Mucosa of rectum (tissue), 2 donors: Measurements from ENCODE around the gene OLFML3.

Experiments
- H3K27ac ChIP-seq, 2 donors: one replicate each; pipeline ENCODE4 v1.7.0; 2013; ENCODE audit warnings: inconsistent platforms in 2 of 2, low read depth in 2 of 2, low read length in 2 of 2
- H3K27me3 ChIP-seq, 2 donors: one replicate each; pipeline ENCODE4 v1.7.0; 2013; ENCODE audit warnings: low read length in 2 of 2; ENCODE audit not compliant: control insufficient read depth in 2 of 2, insufficient read depth in 2 of 2
- H3K36me3 ChIP-seq, 2 donors: one replicate each; pipeline ENCODE4 v1.7.0; 2013; ENCODE audit warnings: low read length in 2 of 2; ENCODE audit not compliant: control insufficient read depth in 2 of 2, insufficient read depth in 2 of 2
- H3K4me1 ChIP-seq, 2 donors: one replicate each; pipeline ENCODE4 v1.7.0; 2013; ENCODE audit warnings: low read length in 2 of 2, mild to moderate bottlenecking in 1 of 2; ENCODE audit not compliant: control insufficient read depth in 2 of 2, insufficient read depth in 2 of 2
- H3K4me3 ChIP-seq, 2 donors: one replicate each; pipeline ENCODE4 v1.7.0; 2013; ENCODE audit warnings: low read length in 2 of 2
- H3K9ac ChIP-seq, 2 donors: one replicate each; pipeline ENCODE4 v1.7.0; 2013; ENCODE audit warnings: low read length in 2 of 2, low read depth in 1 of 2, mild to moderate bottlenecking in 1 of 2
- H3K9me3 ChIP-seq, 2 donors: one replicate each; pipeline ENCODE4 v1.7.0; 2013; ENCODE audit warnings: low read length in 2 of 2; ENCODE audit not compliant: control insufficient read depth in 2 of 2
- donor health status: healthy.
- donor health status: Normal muscosa, but diverticular disease.

OLFML3 gene

DNA sequence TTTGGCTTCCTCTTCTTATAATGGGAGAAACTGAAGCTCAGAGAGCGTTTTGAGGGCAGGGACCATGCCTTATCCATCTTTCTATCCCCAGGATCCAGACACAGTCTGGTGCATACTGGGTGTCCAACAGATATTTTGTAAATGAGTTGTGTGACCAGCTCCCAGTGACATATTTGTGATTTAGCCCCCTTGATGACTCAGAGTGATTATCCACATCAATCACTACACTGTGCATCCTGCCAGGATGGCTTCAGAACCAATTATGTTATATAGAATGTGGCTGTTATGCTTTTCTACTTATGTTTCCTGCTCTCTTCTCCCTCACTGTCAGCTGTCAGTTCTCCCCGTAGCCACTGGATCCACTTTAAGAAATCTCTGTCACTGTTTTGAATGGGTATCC, 11.3 kb downstream of the OLFML3 start:
- peaks cover 0 to 5% of the 10 kb centered on the region in 2 donors for H3K9me3 ChIP-seq
- no peak overlapping the region for H3K27ac ChIP-seq

DNA sequence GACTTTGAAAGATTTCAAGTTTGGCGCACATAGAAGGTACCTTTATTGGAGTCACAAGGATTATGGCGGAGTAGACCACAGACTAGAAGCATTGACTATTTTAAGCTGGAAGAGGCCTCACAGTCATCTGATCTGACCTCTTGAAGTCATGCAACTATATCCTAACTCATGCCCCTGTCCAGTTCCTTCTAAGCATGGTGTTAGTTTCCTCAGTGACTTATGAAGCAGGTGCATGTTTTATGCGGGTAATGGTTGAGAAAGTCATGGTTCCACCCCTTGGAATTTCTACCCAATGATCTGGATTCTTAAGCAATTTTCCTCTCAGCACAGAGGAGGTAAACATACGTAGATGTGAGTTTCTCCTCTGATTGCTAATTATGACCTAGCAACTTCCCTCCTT, 11.7 kb downstream of the OLFML3 start:
- Histone ChIP-seq H3K9ac (no peak overlapping the region), H3K27me3 (no peaks in the 10 kb centered on the region), H3K27ac (no peak overlapping the region), H3K36me3 (no peaks in the 10 kb centered on the region), H3K4me3 (no peak overlapping the region), H3K9me3 (peaks cover 0 to 6% of the 10 kb centered on the region in 2 donors), H3K4me1 (no peaks in the 10 kb centered on the region)

More for the DNA sequence above, 11.3 kb downstream of the OLFML3 start:
- no peak overlapping the region for H3K9ac ChIP-seq
- no peaks in the 10 kb centered on the region for H3K27me3 ChIP-seq
- H3K4me3 ChIP-seq = no peak overlapping the region
- H3K36me3 ChIP-seq = no peaks in the 10 kb centered on the region
- no peaks in the 10 kb centered on the region for H3K4me1 ChIP-seq

DNA sequence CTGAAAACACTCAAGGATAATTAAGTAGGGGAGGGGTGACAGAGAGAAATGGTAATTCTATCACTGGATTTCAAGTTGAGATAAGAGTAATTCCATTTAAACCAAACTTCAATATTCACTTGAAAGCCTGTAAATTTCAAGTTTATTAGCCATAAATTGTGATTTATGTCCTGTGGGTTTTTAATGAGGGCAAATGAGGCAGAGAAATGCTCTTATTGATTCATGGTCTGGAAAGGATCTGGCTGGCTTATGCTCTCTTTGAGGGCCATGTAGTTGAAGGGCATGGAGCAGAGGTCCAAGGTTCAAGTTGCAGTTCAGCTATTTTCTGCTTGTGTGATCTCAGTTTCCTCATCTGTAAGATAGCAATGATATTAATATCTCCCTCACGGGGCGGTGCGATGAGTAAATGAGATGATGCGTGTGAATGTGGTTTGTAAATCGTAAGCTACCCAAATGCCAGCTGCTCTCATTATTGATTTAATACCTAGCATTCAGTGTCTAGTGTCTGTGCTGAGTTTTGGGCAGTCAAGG, 12.3 kb downstream of the OLFML3 start:
- no peak overlapping the region for H3K9ac ChIP-seq
- no peaks in the 10 kb centered on the region for H3K36me3 ChIP-seq
- H3K4me1 ChIP-seq = no peaks in the 10 kb centered on the region
- no peaks in the 10 kb centered on the region for H3K27me3 ChIP-seq
- no peak overlapping the region for H3K4me3 ChIP-seq
- H3K27ac ChIP-seq = no peak overlapping the region
- H3K9me3 ChIP-seq = peaks cover 0 to 6% of the 10 kb centered on the region in 2 donors

DNA sequence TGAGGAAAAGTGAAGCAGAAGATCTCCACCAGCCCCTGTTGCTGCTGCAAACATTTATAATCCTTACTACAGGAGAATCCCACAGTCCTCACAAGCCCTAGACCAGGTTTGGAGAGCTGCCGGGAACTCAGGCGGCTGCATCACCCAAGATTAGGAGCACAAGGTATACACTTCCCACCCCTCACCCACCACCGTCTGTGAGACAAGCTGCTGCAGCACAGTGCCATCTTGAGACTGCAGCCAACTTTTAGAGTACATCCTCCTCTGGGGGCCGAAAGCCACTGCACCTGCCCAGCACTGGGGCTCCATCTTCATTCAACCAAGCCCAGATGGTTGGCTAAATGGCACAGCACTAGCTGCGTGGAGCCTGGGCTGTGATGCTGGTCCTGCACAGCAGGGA, 13.8 kb downstream of the OLFML3 start:
- Histone ChIP-seq H3K4me1 (no peaks in the 10 kb centered on the region), H3K27ac (no peak overlapping the region), H3K9ac (no peak overlapping the region)

DNA sequence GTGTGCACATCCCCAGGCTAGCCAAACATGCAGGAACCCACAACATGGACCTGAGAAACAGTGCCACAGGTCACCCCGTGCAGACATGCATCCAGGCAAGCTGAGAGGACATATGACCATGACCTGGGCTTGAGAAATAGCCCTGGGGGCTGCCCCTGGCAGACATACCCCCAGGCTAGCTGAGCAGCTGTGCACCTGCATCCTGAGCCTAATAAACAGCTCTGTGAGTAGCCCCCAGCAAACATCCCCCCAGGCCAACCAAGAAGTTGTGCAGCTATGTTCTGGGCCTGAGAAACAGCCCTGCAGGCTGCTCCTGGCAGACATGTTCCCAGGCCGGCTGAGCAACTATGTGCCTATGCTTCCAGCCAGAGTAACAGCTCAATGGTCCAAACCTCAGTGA, 14.5 kb downstream of the OLFML3 start:
- Histone ChIP-seq H3K4me1 (no peaks in the 10 kb centered on the region), H3K4me3 (no peak overlapping the region), H3K27me3 (no peaks in the 10 kb centered on the region), H3K27ac (no peak overlapping the region), H3K9me3 (peaks cover 0 to 6% of the 10 kb centered on the region in 2 donors), H3K9ac (no peak overlapping the region), H3K36me3 (no peaks in the 10 kb centered on the region)

More for the DNA sequence above, 13.8 kb downstream of the OLFML3 start:
- Histone ChIP-seq H3K36me3 (no peaks in the 10 kb centered on the region), H3K9me3 (peaks cover 0 to 6% of the 10 kb centered on the region in 2 donors), H3K27me3 (no peaks in the 10 kb centered on the region), H3K4me3 (no peak overlapping the region)

DNA sequence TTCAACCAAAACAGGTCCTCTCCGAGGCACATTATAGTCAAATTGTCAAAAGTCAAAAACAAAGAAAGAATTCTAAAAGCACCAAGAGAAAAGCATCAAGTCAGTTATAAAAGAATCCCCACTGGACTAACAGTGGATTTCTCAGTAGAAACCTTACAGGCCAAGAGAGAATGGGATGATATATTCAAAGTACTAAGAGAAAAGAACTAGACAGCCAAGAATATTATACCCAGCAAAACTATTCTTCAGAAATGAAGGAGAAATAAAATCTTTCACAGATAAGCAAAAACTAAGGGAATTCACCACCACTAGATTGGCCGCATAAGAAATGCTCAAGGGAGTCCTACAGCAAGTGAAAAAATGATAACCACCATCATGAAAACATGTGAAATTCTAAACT, 16.1 kb downstream of the OLFML3 start:
- no peaks in the 10 kb centered on the region for H3K36me3 ChIP-seq
- no peak overlapping the region for H3K4me3 ChIP-seq
- H3K9me3 ChIP-seq = peaks cover 0 to 6% of the 10 kb centered on the region in 2 donors

DNA sequence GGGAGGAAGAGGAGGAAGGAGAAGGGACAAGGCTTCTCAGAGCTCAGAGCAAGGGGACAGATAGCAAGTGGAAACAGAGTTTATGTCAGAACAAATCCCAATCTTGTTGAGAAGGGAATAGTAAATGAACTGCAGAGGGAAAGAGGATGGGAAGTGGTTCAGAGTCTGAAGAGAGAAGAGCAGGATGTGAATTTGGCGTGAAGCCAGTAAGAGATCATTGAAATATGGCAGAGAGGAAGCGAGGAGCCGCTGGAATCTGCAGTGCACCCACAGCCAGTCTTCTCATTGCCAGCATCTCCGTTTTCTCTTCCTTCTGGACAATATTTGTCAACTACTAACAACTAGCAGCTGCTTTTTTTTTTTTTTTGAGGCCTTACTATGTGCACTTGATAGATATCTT, 19.1 kb downstream of the OLFML3 start:
- no peak overlapping the region for H3K4me3 ChIP-seq
- no peak overlapping the region for H3K27ac ChIP-seq
- no peaks in the 10 kb centered on the region for H3K4me1 ChIP-seq
- H3K9ac ChIP-seq = no peak overlapping the region
- no peaks in the 10 kb centered on the region for H3K36me3 ChIP-seq
- peaks cover 0 to 6% of the 10 kb centered on the region in 2 donors for H3K9me3 ChIP-seq
- H3K27me3 ChIP-seq = no peaks in the 10 kb centered on the region

More for the DNA sequence above, 16.1 kb downstream of the OLFML3 start:
- no peak overlapping the region for H3K9ac ChIP-seq
- no peaks in the 10 kb centered on the region for H3K27me3 ChIP-seq
- no peaks in the 10 kb centered on the region for H3K4me1 ChIP-seq
- H3K27ac ChIP-seq = no peak overlapping the region

GRCh38 chr1:113999233-113999632, 20.0 kb downstream of the OLFML3 start:
- Histone ChIP-seq H3K4me1 (no peaks in the 10 kb centered on the region), H3K27ac (no peak overlapping the region), H3K9me3 (peaks cover 0 to 3% of the 10 kb centered on the region in 2 donors), H3K27me3 (no peaks in the 10 kb centered on the region), H3K36me3 (no peaks in the 10 kb centered on the region), H3K4me3 (no peak overlapping the region), H3K9ac (no peak overlapping the region)

DNA sequence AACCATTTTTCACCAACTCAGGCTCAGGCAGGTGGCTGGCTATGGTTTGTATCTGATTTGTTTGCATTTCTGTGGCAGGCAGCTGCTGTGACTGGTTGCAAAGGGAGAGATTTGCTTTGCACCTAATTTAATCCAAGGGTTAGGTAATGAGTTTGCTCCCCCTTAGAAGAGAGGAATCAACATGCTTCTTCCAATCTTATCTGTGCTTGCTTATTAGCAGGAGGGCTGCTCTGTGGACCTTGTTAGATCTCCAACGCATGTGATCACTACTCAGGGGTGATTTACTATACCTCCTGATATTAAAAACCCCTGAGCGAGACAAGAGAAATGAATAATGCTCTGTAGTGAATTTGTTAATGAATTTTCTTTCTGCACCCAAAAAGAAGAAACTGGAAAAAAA, 20.5 kb downstream of the OLFML3 start:
- no peaks in the 10 kb centered on the region for H3K4me1 ChIP-seq
- no peak overlapping the region for H3K4me3 ChIP-seq
- H3K9me3 ChIP-seq = peaks cover 0 to 3% of the 10 kb centered on the region in 2 donors
- H3K27ac ChIP-seq = no peak overlapping the region
- no peaks in the 10 kb centered on the region for H3K27me3 ChIP-seq
- H3K9ac ChIP-seq = no peak overlapping the region
- no peaks in the 10 kb centered on the region for H3K36me3 ChIP-seq

- Histone ChIP-seq H3K9me3 (peaks cover 0 to 2% of the 10 kb centered on the region in 2 donors), H3K27ac (no peak overlapping the region), H3K27me3 (no peaks in the 10 kb centered on the region), H3K4me3 (no peak overlapping the region), H3K4me1 (no peaks in the 10 kb centered on the region), H3K36me3 (no peaks in the 10 kb centered on the region), H3K9ac (no peak overlapping the region)
These were observed 21.1 kb downstream of the OLFML3 start for GRCh38 chr1:114000406-114000805.
